Cardiac muscle cell (in vitro differentiated cells and primary cell): Measurements from ENCODE around the gene TMEM263. TPM values are rescaled to one million over a fixed set of nuclear protein-coding genes. Genes with fewer than 3 reads are reported as not detected.

Source experiments
- DNase-seq, 2 donors: peaks; one replicate each; pipeline versions ENCODE4 v3.0.0 to v3.0.0-alpha.2; 2010 to 2017; ENCODE audit warnings: low read depth in 1 of 2, low spot score in 1 of 2
- H3K27ac ChIP-seq: fragments of 200-600 bp; sonication (generic); 2 replicates; pipeline ENCODE4 v1.5.1; 2016
- H3K27me3 ChIP-seq: fragments of 200-600 bp; sonication (generic); 2 replicates; pipeline ENCODE4 v1.6.0; 2016; ENCODE audit warnings: control low read depth
- H3K36me3 ChIP-seq: fragments of 200-600 bp; sonication (generic); 2 replicates; pipeline ENCODE4 v1.5.1; 2016; ENCODE audit warnings: control low read depth
- H3K4me1 ChIP-seq: fragments of 200-600 bp; sonication (generic); 2 replicates; pipeline ENCODE4 v1.8.1; 2017; ENCODE audit warnings: low read depth, mild to moderate bottlenecking, mixed run types
- H3K4me3 ChIP-seq: fragments of 200-600 bp; sonication (generic); 2 replicates; pipeline ENCODE4 v1.5.1; 2016; ENCODE audit warnings: mild to moderate bottlenecking
- H3K9me3 ChIP-seq: fragments of 200-600 bp; sonication (generic); 2 replicates; pipeline ENCODE4 v1.5.1; 2017; ENCODE audit warnings: low read depth, mild to moderate bottlenecking, control low read depth
- CTCF ChIP-seq: IDR thresholded peaks from 2 replicates; pipeline ENCODE4 v1.5.1; 2012; ENCODE audit warnings: low read depth, mild to moderate bottlenecking, low read length
- polyA plus RNA-seq: library from polyadenylated mRNA; unstranded; fragments of >200 nt; fragmentation: Nextera tagmentation; extraction: Ambion mirVana; gene quantifications from 2 replicates; pipeline ENCODE4 v1.2.1, GENCODE V29; 2016
- total RNA-seq: library from RNA; depleted of rRNA; stranded (reverse); fragments of >200 nt; gene quantifications from 2 replicates; pipeline ENCODE4 v1.2.3, GENCODE V29; 2016

TMEM263 gene
- total and polyA plus RNA-seq, 2 experiments from 2014 or later = 77.8 to 87.4 TPM

GRCh38 chr12:106910202-106910601, 45.5 kb upstream of the TMEM263 start:
- Histone ChIP-seq H3K4me3 (no peak overlapping the region), H3K27ac (no peak overlapping the region), H3K27me3 (no peaks in the 10 kb centered on the region), H3K9me3 (no peaks in the 10 kb centered on the region), H3K4me1 (no peaks in the 10 kb centered on the region), H3K36me3 (no peaks in the 10 kb centered on the region)
- DNase-seq = no peak
- TF ChIP-seq CTCF = no peak

- Histone ChIP-seq H3K27ac (no peak overlapping the region), H3K9me3 (no peaks in the 10 kb centered on the region), H3K27me3 (no peaks in the 10 kb centered on the region), H3K4me3 (no peak overlapping the region), H3K36me3 (no peaks in the 10 kb centered on the region), H3K4me1 (no peaks in the 10 kb centered on the region)
- no peak for TF ChIP-seq CTCF
- DNase-seq = no peak
Observed at GRCh38 chr12:106911581-106911980, 44.1 kb upstream of the TMEM263 start.

GRCh38 chr12:106913456-106913855, 42.3 kb upstream of the TMEM263 start:
- no peak overlapping the region for H3K27ac ChIP-seq
- no peak overlapping the region for H3K4me3 ChIP-seq
- H3K36me3 ChIP-seq = no peaks in the 10 kb centered on the region
- H3K4me1 ChIP-seq = peaks cover 6% of the 10 kb centered on the region
- DNase-seq = no peak
- H3K27me3 ChIP-seq = no peaks in the 10 kb centered on the region
- no peaks in the 10 kb centered on the region for H3K9me3 ChIP-seq
- no peak for TF ChIP-seq CTCF

- no peak for TF ChIP-seq CTCF
- Histone ChIP-seq H3K27ac (no peak overlapping the region), H3K4me1 (peaks cover 6% of the 10 kb centered on the region), H3K9me3 (no peaks in the 10 kb centered on the region), H3K36me3 (no peaks in the 10 kb centered on the region), H3K4me3 (no peak overlapping the region), H3K27me3 (no peaks in the 10 kb centered on the region)
- no peak for DNase-seq
Observed at GRCh38 chr12:106914796-106915634, 40.7 kb upstream of the TMEM263 start.

GRCh38 chr12:106915635-106916026, 40.1 kb upstream of the TMEM263 start:
- no peaks in the 10 kb centered on the region for H3K36me3 ChIP-seq
- TF ChIP-seq CTCF = no peak
- no peaks in the 10 kb centered on the region for H3K27me3 ChIP-seq
- peaks cover 6% of the 10 kb centered on the region for H3K4me1 ChIP-seq
- no peak overlapping the region for H3K4me3 ChIP-seq
- peak in 1 of 2 donors; percentile 36 for DNase-seq
- no peaks in the 10 kb centered on the region for H3K9me3 ChIP-seq
- H3K27ac ChIP-seq = no peak overlapping the region
